ENCODE measurements around the gene APBA2.

The APBA2 gene

DNA sequence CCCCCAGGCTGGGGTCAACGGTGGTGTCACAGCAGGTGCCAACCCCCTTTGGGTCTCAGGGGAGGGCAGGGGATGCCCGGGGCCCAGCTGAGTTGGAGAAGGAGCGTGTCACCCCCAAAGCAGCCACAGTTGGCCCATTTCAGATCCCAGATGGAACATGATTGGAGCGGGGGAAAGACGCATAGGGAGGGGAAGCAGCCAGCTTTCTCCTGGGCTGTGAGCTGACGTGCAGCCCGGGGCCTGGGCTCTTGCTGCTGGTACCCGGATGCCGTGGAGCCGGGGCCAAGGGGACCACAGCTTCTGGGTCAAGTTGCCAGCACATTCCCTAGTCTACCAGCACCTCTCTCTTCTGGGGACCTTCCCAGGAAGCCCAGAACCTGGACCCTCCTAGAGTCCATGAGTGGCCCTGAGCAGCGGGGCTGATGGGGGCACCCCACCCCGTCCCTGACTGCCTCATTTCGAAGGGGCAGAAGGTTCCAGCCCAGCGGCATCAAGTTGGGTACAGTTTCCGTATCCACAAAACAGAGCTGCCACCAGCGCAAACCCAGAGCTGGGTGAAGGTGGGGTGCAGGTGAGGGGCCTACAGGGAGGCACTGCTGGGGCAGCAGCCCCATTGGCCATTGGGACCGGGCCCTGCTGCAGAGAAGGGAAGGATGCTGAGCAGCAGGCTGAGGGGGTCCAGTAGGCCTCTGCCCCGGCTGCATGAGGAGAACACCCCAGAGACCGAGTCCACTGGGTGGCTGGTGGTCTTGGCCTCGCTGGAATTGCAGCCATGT, 235.0 kb downstream of the APBA2 start:
- Histone ChIP-seq H3K9ac (ENCODE audit: low read depth in 1 of 2, low read length in 2 of 2) (no peak overlapping the region), H3K36me3 (ENCODE audit: control insufficient read depth in 1 of 2, insufficient read depth in 2 of 2, low read length in 2 of 2) (no peaks in the 10 kb centered on the region), H3K9me3 (ENCODE audit: control insufficient read depth in 1 of 2, low read length in 2 of 2) (no peaks in the 10 kb centered on the region), H3K4me3 (ENCODE audit: low read depth in 1 of 2, low read length in 2 of 2) (no peak overlapping the region), H3K27ac (ENCODE audit: low read depth, low read length) (no peak overlapping the region), H3K4me1 (ENCODE audit: control insufficient read depth in 1 of 2, insufficient read depth in 2 of 2, low read length in 2 of 2) (no peaks in the 10 kb centered on the region), H3K27me3 (ENCODE audit: control insufficient read depth in 1 of 2, insufficient read depth in 2 of 2, low read length in 2 of 2) (no peaks in the 10 kb centered on the region)

DNA sequence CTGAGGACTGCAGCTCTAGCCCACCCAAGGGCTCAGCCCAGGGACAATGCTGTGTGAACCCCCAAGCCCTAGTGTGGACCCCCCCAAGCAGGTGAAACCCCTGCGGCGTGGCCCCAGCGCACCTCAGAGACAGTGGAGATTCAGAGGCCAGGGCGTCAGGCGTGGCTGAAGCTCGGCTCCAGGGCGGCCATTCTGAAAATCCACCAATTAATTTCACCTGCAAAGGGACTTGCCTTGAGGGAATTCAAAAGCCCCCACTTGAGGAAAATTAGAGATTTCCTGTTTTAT, 235.5 kb downstream of the APBA2 start:
- H3K9ac ChIP-seq (ENCODE audit: low read depth in 1 of 2, low read length in 2 of 2) = no peak overlapping the region

DNA sequence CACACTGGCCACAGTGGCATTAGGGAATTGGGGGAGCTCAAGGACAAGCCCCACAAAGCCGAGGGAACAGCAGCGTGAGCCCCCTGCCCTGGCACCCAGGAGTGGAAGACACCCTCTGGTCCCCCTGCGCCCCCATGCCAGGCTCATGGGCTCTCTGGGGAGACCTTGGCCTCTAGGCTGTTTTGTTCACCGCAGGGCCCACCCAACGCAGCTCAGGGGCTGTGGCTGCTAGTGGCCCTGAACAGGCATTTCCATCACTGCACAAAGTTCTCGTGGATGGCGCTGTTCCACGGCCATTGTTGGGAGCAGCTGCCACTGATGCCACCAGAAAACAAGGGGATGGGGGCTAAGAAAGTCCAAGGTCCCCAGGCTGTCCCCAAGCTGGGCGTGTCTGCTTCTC, 236.1 kb downstream of the APBA2 start:
- Histone ChIP-seq H3K36me3 (ENCODE audit: control insufficient read depth in 1 of 2, insufficient read depth in 2 of 2, low read length in 2 of 2) (no peaks in the 10 kb centered on the region), H3K27ac (ENCODE audit: low read depth, low read length) (no peak overlapping the region), H3K9ac (ENCODE audit: low read depth in 1 of 2, low read length in 2 of 2) (no peak overlapping the region), H3K9me3 (ENCODE audit: control insufficient read depth in 1 of 2, low read length in 2 of 2) (no peaks in the 10 kb centered on the region), H3K4me3 (ENCODE audit: low read depth in 1 of 2, low read length in 2 of 2) (no peak overlapping the region), H3K27me3 (ENCODE audit: control insufficient read depth in 1 of 2, insufficient read depth in 2 of 2, low read length in 2 of 2) (no peaks in the 10 kb centered on the region), H3K4me1 (ENCODE audit: control insufficient read depth in 1 of 2, insufficient read depth in 2 of 2, low read length in 2 of 2) (no peaks in the 10 kb centered on the region)

More for the DNA sequence above, 235.5 kb downstream of the APBA2 start:
- Histone ChIP-seq H3K27me3 (ENCODE audit: control insufficient read depth in 1 of 2, insufficient read depth in 2 of 2, low read length in 2 of 2) (no peaks in the 10 kb centered on the region), H3K27ac (ENCODE audit: low read depth, low read length) (no peak overlapping the region), H3K4me3 (ENCODE audit: low read depth in 1 of 2, low read length in 2 of 2) (no peak overlapping the region), H3K4me1 (ENCODE audit: control insufficient read depth in 1 of 2, insufficient read depth in 2 of 2, low read length in 2 of 2) (no peaks in the 10 kb centered on the region), H3K9me3 (ENCODE audit: control insufficient read depth in 1 of 2, low read length in 2 of 2) (no peaks in the 10 kb centered on the region), H3K36me3 (ENCODE audit: control insufficient read depth in 1 of 2, insufficient read depth in 2 of 2, low read length in 2 of 2) (no peaks in the 10 kb centered on the region)

DNA sequence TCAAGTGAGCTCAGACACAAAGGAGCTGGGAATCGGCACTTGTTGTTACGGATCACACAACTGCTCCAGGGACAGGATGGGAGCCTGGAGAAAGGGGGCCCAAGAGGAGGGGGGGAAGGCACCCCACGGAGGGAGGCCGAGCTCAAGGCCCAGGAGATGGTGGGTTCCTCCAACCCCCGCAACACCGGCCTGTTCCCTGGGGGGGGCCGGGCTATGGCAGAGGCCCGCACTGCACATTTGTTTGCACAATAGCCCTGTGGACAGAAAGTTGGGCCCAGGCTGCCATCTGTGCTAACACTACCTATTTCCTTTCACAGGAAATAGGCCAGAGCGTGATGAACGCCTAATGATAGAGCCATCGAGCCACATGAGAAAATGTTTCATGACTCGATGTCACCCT, 236.7 kb downstream of the APBA2 start:
- Histone ChIP-seq H3K27ac (ENCODE audit: low read depth, low read length) (no peak overlapping the region), H3K4me3 (ENCODE audit: low read depth in 1 of 2, low read length in 2 of 2) (no peak overlapping the region), H3K4me1 (ENCODE audit: control insufficient read depth in 1 of 2, insufficient read depth in 2 of 2, low read length in 2 of 2) (no peaks in the 10 kb centered on the region), H3K9ac (ENCODE audit: low read depth in 1 of 2, low read length in 2 of 2) (no peak overlapping the region), H3K9me3 (ENCODE audit: control insufficient read depth in 1 of 2, low read length in 2 of 2) (no peaks in the 10 kb centered on the region), H3K36me3 (ENCODE audit: control insufficient read depth in 1 of 2, insufficient read depth in 2 of 2, low read length in 2 of 2) (no peaks in the 10 kb centered on the region), H3K27me3 (ENCODE audit: control insufficient read depth in 1 of 2, insufficient read depth in 2 of 2, low read length in 2 of 2) (no peaks in the 10 kb centered on the region)

DNA sequence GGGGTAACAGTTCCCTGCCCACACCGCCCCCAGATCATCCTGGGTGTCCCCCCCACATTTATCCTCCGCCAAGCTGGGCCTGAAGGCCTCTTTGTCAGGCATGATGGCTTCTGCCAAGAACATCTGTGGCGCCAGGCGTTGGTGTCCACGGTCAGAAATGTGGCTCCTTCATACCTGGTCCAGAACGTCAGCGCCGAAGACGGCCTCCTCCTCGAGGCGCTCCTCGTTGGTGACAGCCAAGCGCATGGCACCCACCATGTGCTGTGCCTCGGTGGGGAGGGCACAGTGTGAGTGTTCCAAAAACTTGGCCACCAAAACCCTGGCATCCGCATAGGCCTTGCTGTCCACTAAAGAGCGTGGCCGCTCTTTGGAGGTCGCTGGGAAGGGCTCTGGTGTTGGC, 237.4 kb downstream of the APBA2 start:
- Histone ChIP-seq H3K27ac (ENCODE audit: low read depth, low read length) (no peak overlapping the region), H3K9me3 (ENCODE audit: control insufficient read depth in 1 of 2, low read length in 2 of 2) (no peaks in the 10 kb centered on the region), H3K27me3 (ENCODE audit: control insufficient read depth in 1 of 2, insufficient read depth in 2 of 2, low read length in 2 of 2) (no peaks in the 10 kb centered on the region), H3K36me3 (ENCODE audit: control insufficient read depth in 1 of 2, insufficient read depth in 2 of 2, low read length in 2 of 2) (no peaks in the 10 kb centered on the region), H3K9ac (ENCODE audit: low read depth in 1 of 2, low read length in 2 of 2) (no peak overlapping the region), H3K4me3 (ENCODE audit: low read depth in 1 of 2, low read length in 2 of 2) (no peak overlapping the region), H3K4me1 (ENCODE audit: control insufficient read depth in 1 of 2, insufficient read depth in 2 of 2, low read length in 2 of 2) (no peaks in the 10 kb centered on the region)

DNA sequence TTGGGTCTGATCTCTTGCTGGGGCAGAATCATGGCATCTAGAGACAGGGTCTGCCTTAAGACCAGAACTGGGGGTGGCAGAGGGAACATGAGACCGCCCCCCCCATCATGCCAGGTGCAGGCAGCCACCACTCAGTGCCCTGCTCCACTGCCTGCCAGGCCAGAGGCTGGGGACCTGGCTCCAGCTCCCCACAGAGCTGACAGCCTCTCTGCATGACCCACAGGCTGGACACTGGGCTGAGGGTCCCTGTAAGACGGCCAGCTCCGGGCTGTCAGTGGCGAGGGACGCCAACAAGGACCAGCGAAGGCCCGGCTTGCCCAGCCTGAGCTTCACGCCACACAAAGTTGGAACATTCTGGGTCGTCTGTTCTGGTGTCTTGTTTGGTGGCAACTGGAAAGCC, 238.2 kb downstream of the APBA2 start:
- H3K4me1 ChIP-seq (ENCODE audit: control insufficient read depth in 1 of 2, insufficient read depth in 2 of 2, low read length in 2 of 2) = no peaks in the 10 kb centered on the region

DNA sequence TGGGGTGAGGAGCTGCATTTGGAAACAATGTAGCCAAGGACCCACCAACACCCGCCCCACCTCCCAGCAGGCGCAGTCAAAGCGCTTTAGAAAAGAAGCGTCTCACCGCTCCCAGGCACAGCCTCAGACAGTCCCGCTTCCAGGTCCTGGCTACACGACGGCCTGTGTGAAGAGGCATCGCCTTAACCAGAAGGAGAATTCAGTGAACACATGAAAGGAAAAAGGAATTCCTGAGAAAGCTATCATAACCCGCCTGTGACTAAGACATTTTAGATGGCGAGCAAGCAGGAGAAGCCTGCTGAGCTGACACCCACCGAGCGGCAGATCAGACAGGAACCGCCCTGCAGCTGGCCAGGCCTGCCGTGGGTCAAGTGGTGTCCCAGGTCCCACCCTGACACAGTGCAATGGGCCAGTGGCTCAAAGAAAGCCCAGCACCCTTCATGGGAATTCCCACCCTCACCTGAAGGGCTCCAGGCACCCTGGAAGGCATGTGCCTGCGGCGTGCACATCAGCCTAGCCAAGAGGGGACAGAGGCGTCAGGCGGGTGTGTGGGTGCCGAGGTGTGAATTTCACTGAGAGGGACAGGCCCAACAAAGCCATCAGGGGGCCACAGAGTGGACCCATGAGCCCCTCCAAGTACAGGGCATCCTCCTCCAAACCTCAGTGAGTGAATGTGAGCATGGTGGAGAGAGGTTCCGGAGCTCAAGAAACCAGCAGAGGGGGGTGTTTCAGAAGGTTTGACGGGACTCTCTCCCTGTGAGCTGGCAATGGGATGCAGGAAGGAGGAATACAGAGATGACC, 239.0 kb downstream of the APBA2 start:
- H3K4me1 ChIP-seq (ENCODE audit: control insufficient read depth in 1 of 2, insufficient read depth in 2 of 2, low read length in 2 of 2) = no peaks in the 10 kb centered on the region
- no peak overlapping the region for H3K9ac ChIP-seq (ENCODE audit: low read depth in 1 of 2, low read length in 2 of 2)
- H3K27me3 ChIP-seq (ENCODE audit: control insufficient read depth in 1 of 2, insufficient read depth in 2 of 2, low read length in 2 of 2) = no peaks in the 10 kb centered on the region
- H3K9me3 ChIP-seq (ENCODE audit: control insufficient read depth in 1 of 2, low read length in 2 of 2) = no peaks in the 10 kb centered on the region
- H3K36me3 ChIP-seq (ENCODE audit: control insufficient read depth in 1 of 2, insufficient read depth in 2 of 2, low read length in 2 of 2) = no peaks in the 10 kb centered on the region
- no peak overlapping the region for H3K27ac ChIP-seq (ENCODE audit: low read depth, low read length)
- H3K4me3 ChIP-seq (ENCODE audit: low read depth in 1 of 2, low read length in 2 of 2) = no peak overlapping the region

More for the DNA sequence above, 238.2 kb downstream of the APBA2 start:
- Histone ChIP-seq H3K27me3 (ENCODE audit: control insufficient read depth in 1 of 2, insufficient read depth in 2 of 2, low read length in 2 of 2) (no peaks in the 10 kb centered on the region), H3K27ac (ENCODE audit: low read depth, low read length) (no peak overlapping the region), H3K4me3 (ENCODE audit: low read depth in 1 of 2, low read length in 2 of 2) (no peak overlapping the region), H3K9me3 (ENCODE audit: control insufficient read depth in 1 of 2, low read length in 2 of 2) (no peaks in the 10 kb centered on the region), H3K36me3 (ENCODE audit: control insufficient read depth in 1 of 2, insufficient read depth in 2 of 2, low read length in 2 of 2) (no peaks in the 10 kb centered on the region), H3K9ac (ENCODE audit: low read depth in 1 of 2, low read length in 2 of 2) (no peak overlapping the region)

DNA sequence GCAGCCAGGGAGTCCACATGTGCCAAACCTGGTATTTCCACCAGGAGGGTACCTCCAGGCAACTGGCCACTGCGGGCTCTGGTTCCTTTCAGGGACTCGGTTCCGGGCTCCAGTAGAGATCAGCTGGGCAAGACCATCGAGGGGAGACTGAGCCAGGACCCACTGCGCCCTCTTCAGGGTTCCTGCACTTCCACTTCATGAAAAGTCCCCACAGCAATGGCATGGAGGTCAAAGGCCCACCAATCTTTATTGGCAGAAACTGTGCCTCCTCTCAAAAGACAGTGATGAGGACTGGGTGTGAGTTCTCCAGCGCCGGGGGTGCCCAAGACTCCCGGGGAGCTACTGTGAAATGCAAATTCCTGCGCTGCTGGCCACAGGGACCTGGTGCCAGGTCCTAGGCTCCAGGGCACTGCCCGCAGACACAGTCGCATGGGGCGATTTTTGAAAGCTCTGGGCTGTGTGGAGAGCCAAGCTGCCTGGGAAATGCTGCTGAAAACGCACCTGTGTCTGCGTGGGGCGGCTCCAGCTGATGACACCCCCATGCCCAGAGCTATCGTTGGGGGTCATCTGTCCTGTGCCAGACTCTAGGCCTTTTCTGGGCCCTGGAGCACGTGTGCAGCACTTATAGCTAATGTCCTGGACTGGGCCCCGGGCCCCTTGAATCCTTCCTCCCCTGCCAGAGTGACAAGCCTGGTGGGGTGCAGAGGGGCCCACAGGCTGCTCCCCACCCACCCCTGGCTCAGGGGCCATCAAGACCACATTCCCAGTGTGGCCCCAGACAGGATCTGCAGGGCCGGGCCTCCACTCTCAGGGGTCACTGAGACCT, 239.8 kb downstream of the APBA2 start:
- H3K36me3 ChIP-seq (ENCODE audit: control insufficient read depth in 1 of 2, insufficient read depth in 2 of 2, low read length in 2 of 2) = no peaks in the 10 kb centered on the region
- H3K9ac ChIP-seq (ENCODE audit: low read depth in 1 of 2, low read length in 2 of 2) = no peak overlapping the region
- no peak overlapping the region for H3K27ac ChIP-seq (ENCODE audit: low read depth, low read length)
- H3K9me3 ChIP-seq (ENCODE audit: control insufficient read depth in 1 of 2, low read length in 2 of 2) = no peaks in the 10 kb centered on the region
- no peak overlapping the region for H3K4me3 ChIP-seq (ENCODE audit: low read depth in 1 of 2, low read length in 2 of 2)
- H3K4me1 ChIP-seq (ENCODE audit: control insufficient read depth in 1 of 2, insufficient read depth in 2 of 2, low read length in 2 of 2) = no peaks in the 10 kb centered on the region
- no peaks in the 10 kb centered on the region for H3K27me3 ChIP-seq (ENCODE audit: control insufficient read depth in 1 of 2, insufficient read depth in 2 of 2, low read length in 2 of 2)

DNA sequence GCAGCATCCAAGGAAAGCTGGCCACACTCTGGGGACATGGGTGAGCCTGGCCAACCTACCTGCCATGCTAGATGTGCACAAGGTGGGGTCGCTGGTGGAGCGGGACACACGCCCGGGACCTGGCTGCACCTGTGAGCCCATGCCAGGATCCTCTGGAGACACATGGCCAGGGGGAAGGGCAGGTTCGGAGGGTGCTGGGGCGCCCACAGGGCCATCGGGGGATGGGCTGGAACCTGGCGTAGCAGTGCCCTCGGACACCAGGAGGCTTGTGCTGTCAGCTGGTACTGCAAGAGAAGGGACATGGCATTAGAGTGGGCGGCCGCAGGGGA, 240.4 kb downstream of the APBA2 start:
- no peaks in the 10 kb centered on the region for H3K36me3 ChIP-seq (ENCODE audit: control insufficient read depth in 1 of 2, insufficient read depth in 2 of 2, low read length in 2 of 2)
- no peak overlapping the region for H3K9ac ChIP-seq (ENCODE audit: low read depth in 1 of 2, low read length in 2 of 2)
- no peak overlapping the region for H3K4me3 ChIP-seq (ENCODE audit: low read depth in 1 of 2, low read length in 2 of 2)
- no peak overlapping the region for H3K27ac ChIP-seq (ENCODE audit: low read depth, low read length)
- no peaks in the 10 kb centered on the region for H3K4me1 ChIP-seq (ENCODE audit: control insufficient read depth in 1 of 2, insufficient read depth in 2 of 2, low read length in 2 of 2)
- H3K27me3 ChIP-seq (ENCODE audit: control insufficient read depth in 1 of 2, insufficient read depth in 2 of 2, low read length in 2 of 2) = no peaks in the 10 kb centered on the region
- no peaks in the 10 kb centered on the region for H3K9me3 ChIP-seq (ENCODE audit: control insufficient read depth in 1 of 2, low read length in 2 of 2)

DNA sequence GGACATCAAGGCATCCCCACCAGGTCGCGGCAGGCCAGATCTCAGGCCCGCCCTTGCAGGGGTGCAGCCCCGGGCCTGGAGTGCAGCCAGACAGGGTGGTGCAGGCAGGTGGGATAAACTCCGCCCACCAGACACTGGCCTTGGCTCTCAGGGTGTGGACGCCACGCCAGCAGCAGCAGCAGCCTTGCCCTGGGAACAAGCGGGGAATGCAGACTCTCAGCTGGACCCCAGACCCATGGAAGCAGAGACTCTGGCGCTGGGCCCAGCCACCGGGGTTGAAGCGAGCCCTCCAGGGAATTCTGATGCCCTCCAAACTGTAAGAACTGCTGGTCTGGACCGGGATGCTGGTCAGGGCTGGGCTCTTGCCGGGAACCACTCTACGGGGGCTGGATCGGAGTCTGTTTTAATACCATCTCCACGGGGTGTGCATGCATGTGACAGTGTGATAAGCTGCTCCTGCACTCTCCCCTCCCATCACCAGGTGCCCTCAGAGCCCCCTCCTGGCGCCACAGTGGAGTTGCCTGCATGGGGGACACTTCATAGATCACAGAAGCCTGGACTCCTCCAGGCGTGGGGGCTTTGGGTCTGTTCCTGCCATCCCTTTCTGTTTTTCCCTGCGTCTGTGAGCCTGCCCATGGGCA, 241.2 kb downstream of the APBA2 start:
- Histone ChIP-seq H3K27me3 (ENCODE audit: control insufficient read depth in 1 of 2, insufficient read depth in 2 of 2, low read length in 2 of 2) (no peaks in the 10 kb centered on the region), H3K4me3 (ENCODE audit: low read depth in 1 of 2, low read length in 2 of 2) (no peak overlapping the region), H3K9ac (ENCODE audit: low read depth in 1 of 2, low read length in 2 of 2) (no peak overlapping the region), H3K27ac (ENCODE audit: low read depth, low read length) (no peak overlapping the region), H3K9me3 (ENCODE audit: control insufficient read depth in 1 of 2, low read length in 2 of 2) (no peaks in the 10 kb centered on the region), H3K36me3 (ENCODE audit: control insufficient read depth in 1 of 2, insufficient read depth in 2 of 2, low read length in 2 of 2) (no peaks in the 10 kb centered on the region), H3K4me1 (ENCODE audit: control insufficient read depth in 1 of 2, insufficient read depth in 2 of 2, low read length in 2 of 2) (no peaks in the 10 kb centered on the region)
